Neural cell (in vitro differentiated cells): ENCODE results near the gene GASK1A. TPM values are rescaled to one million over a fixed set of nuclear protein-coding genes. Genes with fewer than 3 reads are reported as not detected.
"Not testable (repeated sequence)": the region's sequence is repeated elsewhere in the genome, so short reads cannot be mapped to it uniquely, and the experiment has no call there.

Experiments
- H2AFZ ChIP-seq: fragments of 200-600, 300-800 bp; sonication (generic), shearing (Covaris generic); 2 replicates; pipeline ENCODE4 v1.6.0; 2014; ENCODE audit warnings: low read depth, mild to moderate bottlenecking, antibody characterized with exemption, low read length, moderate library complexity
- H3F3A ChIP-seq: fragments of 200-600 bp; shearing (Covaris generic); 2 replicates; pipeline ENCODE4 v1.6.1; 2016; ENCODE audit warnings: mild to moderate bottlenecking, moderate library complexity, mixed read lengths, antibody characterized with exemption, low read length; ENCODE audit not compliant: insufficient read depth, poor library complexity, severe bottlenecking
- H3K27ac ChIP-seq: fragments of 200-600, 300-800 bp; sonication (generic), shearing (Covaris generic); 2 replicates; pipeline ENCODE4 v1.5.1; 2014; ENCODE audit warnings: mild to moderate bottlenecking, low read length, moderate library complexity
- H3K27me3 ChIP-seq: fragments of 300-800, 200-600 bp; sonication (generic), shearing (Covaris generic); 2 replicates; pipeline ENCODE4 v1.6.0; 2014; ENCODE audit warnings: mild to moderate bottlenecking, low read depth, low read length, moderate library complexity; ENCODE audit not compliant: insufficient read depth
- H3K36me3 ChIP-seq: fragments of 300-800, 200-600 bp; sonication (generic), shearing (Covaris generic); 2 replicates; pipeline ENCODE4 v1.5.1; 2014; ENCODE audit warnings: mild to moderate bottlenecking, antibody characterized with exemption, low read length, moderate library complexity; ENCODE audit not compliant: insufficient read depth
- H3K4me2 ChIP-seq: fragments of 300-800, 200-600 bp; sonication (generic), shearing (Covaris generic); 2 replicates; pipeline ENCODE4 v1.6.0; 2014; ENCODE audit warnings: mild to moderate bottlenecking, low read length
- H3K4me3 ChIP-seq: fragments of 300-800, 200-600 bp; sonication (generic), shearing (Covaris generic); 2 replicates; pipeline ENCODE4 v1.5.1; 2014; ENCODE audit warnings: mild to moderate bottlenecking, low read length, moderate library complexity
- H3K79me2 ChIP-seq: fragments of 200-600 bp; shearing (Covaris generic); replicated peaks from 2 replicates; pipeline ENCODE4 v1.6.0; 2014; ENCODE audit warnings: mild to moderate bottlenecking, low read length, moderate library complexity; ENCODE audit not compliant: insufficient read depth
- H3K9ac ChIP-seq: fragments of 300-800, 200-600 bp; sonication (generic), shearing (Covaris generic); 2 replicates; pipeline ENCODE4 v1.6.1; 2016; ENCODE audit warnings: mild to moderate bottlenecking, low read length, mixed read lengths
- H3K9me2 ChIP-seq: fragments of 200-600 bp; shearing (Covaris generic); 2 replicates; pipeline ENCODE4 v1.6.1; 2016; ENCODE audit warnings: mild to moderate bottlenecking, low read length, mixed read lengths; ENCODE audit not compliant: insufficient read depth
- H3K9me3 ChIP-seq: fragments of 200-600, 300-800 bp; sonication (generic), shearing (Covaris generic); 2 replicates; pipeline ENCODE4 v1.6.1; 2016; ENCODE audit warnings: mild to moderate bottlenecking, mixed run types, low read length, moderate library complexity, mixed read lengths
- H4K20me1 ChIP-seq: fragments of 200-600 bp; shearing (Covaris generic); 2 replicates; pipeline ENCODE4 v1.6.1; 2016; ENCODE audit warnings: mild to moderate bottlenecking, mixed run types; ENCODE audit not compliant: insufficient read depth
- EP300 ChIP-seq: fragments of 450-650 bp; conservative IDR thresholded peaks from 2 replicates; pipeline ENCODE4 v1.6.1; 2014; ENCODE audit warnings: antibody characterized with exemption, mild to moderate bottlenecking, moderate library complexity; ENCODE audit not compliant: poor library complexity, severe bottlenecking
- EZH2 ChIP-seq: fragments of 200-600, 300-800 bp; shearing (Covaris generic), sonication (generic); IDR thresholded peaks from 2 replicates; pipeline ENCODE4 v1.6.1; 2014; ENCODE audit warnings: antibody characterized with exemption, low read length, borderline replicate concordance, mild to moderate bottlenecking; ENCODE audit not compliant: insufficient read depth, poor library complexity, severe bottlenecking
- MXI1 ChIP-seq: fragments of 450-650 bp; conservative IDR thresholded peaks from 2 replicates; pipeline ENCODE4 v1.6.1; 2014; ENCODE audit warnings: antibody characterized with exemption, mild to moderate bottlenecking; ENCODE audit not compliant: poor library complexity, severe bottlenecking
- POLR2AphosphoS5 ChIP-seq: IDR thresholded peaks from 2 replicates; pipeline ENCODE4 v1.6.1; 2012
- RAD21 ChIP-seq: fragments of 450-650 bp; conservative IDR thresholded peaks from 2 replicates; pipeline ENCODE4 v1.6.1; 2014; ENCODE audit warnings: antibody characterized with exemption, mild to moderate bottlenecking, moderate library complexity
- REST ChIP-seq: IDR thresholded peaks from 2 replicates; pipeline ENCODE4 v1.6.1; 2012; ENCODE audit warnings: borderline replicate concordance
- SMC3 ChIP-seq: fragments of 450-650 bp; conservative IDR thresholded peaks from 2 replicates; pipeline ENCODE4 v1.6.1; 2014; ENCODE audit warnings: antibody characterized with exemption, mild to moderate bottlenecking, moderate library complexity; ENCODE audit not compliant: poor library complexity
- TAF1 ChIP-seq: IDR thresholded peaks from 2 replicates; pipeline ENCODE4 v1.6.1; 2012; ENCODE audit warnings: low read depth
- polyA plus RNA-seq: library from polyadenylated mRNA; depleted of rRNA; stranded (reverse); fragments of >200 nt; gene quantifications from 2 replicates; pipeline ENCODE4 v1.2.3, GENCODE V29; 2014
- TF ChIP-seq, protein P1 (sequence below): fragments of 450-650 bp; IDR thresholded peaks from 2 replicates; pipeline ENCODE4 v1.5.1; 2014; ENCODE audit warnings: antibody characterized with exemption, mild to moderate bottlenecking, moderate library complexity; ENCODE audit not compliant: poor library complexity, severe bottlenecking

The GASK1A gene
- polyA plus RNA-seq, 1 donor from 2014 or later = not detected

GRCh38 chr3:43062564-43063040 lies 83.5 kb downstream of the GASK1A start:
- Histone ChIP-seq H3K79me2 (no peaks in the 10 kb centered on the region), H3K9me3 (no peaks in the 10 kb centered on the region), H4K20me1 (no peaks in the 10 kb centered on the region)

DNA sequence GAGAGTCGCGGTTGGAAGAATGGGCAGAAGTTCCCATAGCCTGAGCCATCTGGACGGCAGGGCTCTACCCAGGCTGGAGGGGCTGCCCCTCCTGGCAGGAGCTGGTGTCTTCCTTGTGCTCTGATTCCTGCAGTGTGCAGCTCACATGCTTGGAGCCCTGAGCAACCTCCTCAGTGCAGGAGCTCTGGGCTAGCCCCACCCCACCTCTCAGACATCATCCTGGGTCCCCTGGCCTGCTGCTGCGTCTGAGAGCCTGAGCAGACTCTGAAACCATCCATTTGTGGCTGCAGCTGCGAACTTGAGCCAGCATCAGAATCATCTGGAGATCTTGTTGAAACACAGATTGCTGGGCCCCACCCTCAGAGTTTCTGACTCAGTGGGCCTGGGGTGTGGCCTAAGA lies 84.0 kb downstream of the GASK1A start:
- Histone ChIP-seq H3K4me2 (no peak overlapping the region), H2AFZ (no peak overlapping the region), H3K9me2 (no peaks in the 10 kb centered on the region), H3K79me2 (no peaks in the 10 kb centered on the region), H3K36me3 (no peaks in the 10 kb centered on the region), H4K20me1 (no peaks in the 10 kb centered on the region), H3F3A (no peaks in the 10 kb centered on the region), H3K4me3 (no peak overlapping the region), H3K9me3 (no peaks in the 10 kb centered on the region), H3K27ac (no peak overlapping the region), H3K9ac (no peak overlapping the region), H3K27me3 (no peaks in the 10 kb centered on the region)
- TF ChIP-seq, protein P1, sequence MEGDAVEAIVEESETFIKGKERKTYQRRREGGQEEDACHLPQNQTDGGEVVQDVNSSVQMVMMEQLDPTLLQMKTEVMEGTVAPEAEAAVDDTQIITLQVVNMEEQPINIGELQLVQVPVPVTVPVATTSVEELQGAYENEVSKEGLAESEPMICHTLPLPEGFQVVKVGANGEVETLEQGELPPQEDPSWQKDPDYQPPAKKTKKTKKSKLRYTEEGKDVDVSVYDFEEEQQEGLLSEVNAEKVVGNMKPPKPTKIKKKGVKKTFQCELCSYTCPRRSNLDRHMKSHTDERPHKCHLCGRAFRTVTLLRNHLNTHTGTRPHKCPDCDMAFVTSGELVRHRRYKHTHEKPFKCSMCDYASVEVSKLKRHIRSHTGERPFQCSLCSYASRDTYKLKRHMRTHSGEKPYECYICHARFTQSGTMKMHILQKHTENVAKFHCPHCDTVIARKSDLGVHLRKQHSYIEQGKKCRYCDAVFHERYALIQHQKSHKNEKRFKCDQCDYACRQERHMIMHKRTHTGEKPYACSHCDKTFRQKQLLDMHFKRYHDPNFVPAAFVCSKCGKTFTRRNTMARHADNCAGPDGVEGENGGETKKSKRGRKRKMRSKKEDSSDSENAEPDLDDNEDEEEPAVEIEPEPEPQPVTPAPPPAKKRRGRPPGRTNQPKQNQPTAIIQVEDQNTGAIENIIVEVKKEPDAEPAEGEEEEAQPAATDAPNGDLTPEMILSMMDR = no peak
- TF ChIP-seq TAF1 = no peak
- TF ChIP-seq REST = no peak
- TF ChIP-seq SMC3 = no peak
- no peak for TF ChIP-seq EZH2
- TF ChIP-seq RAD21 = no peak
- no peak for TF ChIP-seq EP300
- TF ChIP-seq POLR2AphosphoS5 = no peak
- no peak for TF ChIP-seq MXI1

More at GRCh38 chr3:43062564-43063040, 83.5 kb downstream of the GASK1A start:
- no peak overlapping the region for H3K27ac ChIP-seq
- H2AFZ ChIP-seq = no peak overlapping the region
- no peaks in the 10 kb centered on the region for H3F3A ChIP-seq
- H3K9ac ChIP-seq = no peak overlapping the region
- no peak overlapping the region for H3K4me3 ChIP-seq
- no peak overlapping the region for H3K4me2 ChIP-seq
- H3K9me2 ChIP-seq = no peaks in the 10 kb centered on the region
- H3K36me3 ChIP-seq = no peaks in the 10 kb centered on the region
- H3K27me3 ChIP-seq = no peaks in the 10 kb centered on the region
- TF ChIP-seq MXI1 (no peak), SMC3 (no peak), REST (no peak), EZH2 (no peak), TAF1 (no peak), RAD21 (no peak)

DNA sequence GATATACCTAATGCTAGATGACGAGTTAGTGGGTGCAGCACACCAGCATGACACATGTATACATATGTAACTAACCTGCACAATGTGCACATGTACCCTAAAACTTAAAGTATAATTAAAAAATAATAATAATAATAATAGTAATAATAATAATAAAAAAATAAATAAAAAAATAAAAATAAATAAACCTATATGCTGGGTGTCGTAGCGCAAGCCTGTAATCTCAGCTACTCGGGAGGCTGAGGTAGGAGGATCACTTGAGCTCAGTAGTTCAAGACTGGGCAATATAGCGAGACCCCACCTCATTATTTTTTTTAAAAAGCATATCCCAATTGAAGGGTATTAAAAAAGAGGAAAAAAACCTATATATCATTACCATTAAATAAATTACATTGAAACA lies 91.6 kb downstream of the GASK1A start:
- not testable (repeated sequence) for H3K4me2 ChIP-seq

More for the DNA sequence above, 91.6 kb downstream of the GASK1A start:
- H3K27me3 ChIP-seq, H3K79me2 ChIP-seq, H3K36me3 ChIP-seq, H2AFZ ChIP-seq, H3K4me3 ChIP-seq, H3F3A ChIP-seq, H3K9ac ChIP-seq, H3K9me3 ChIP-seq, H3K27ac ChIP-seq, H3K9me2 ChIP-seq, H4K20me1 ChIP-seq: not testable (repeated sequence)
